Erythroblast (primary cell): ENCODE results near the gene PCED1B.

Source experiments
- GATA1 ChIP-seq: IDR thresholded peaks from 2 replicates; pipeline ENCODE4 v1.6.1; 2011; ENCODE audit warnings: low read depth, mild to moderate bottlenecking, control low read depth, low read length, moderate library complexity
- POLR2A ChIP-seq: IDR thresholded peaks from 2 replicates; pipeline ENCODE4 v1.6.1; 2011; ENCODE audit warnings: mild to moderate bottlenecking, low read length

DNA sequence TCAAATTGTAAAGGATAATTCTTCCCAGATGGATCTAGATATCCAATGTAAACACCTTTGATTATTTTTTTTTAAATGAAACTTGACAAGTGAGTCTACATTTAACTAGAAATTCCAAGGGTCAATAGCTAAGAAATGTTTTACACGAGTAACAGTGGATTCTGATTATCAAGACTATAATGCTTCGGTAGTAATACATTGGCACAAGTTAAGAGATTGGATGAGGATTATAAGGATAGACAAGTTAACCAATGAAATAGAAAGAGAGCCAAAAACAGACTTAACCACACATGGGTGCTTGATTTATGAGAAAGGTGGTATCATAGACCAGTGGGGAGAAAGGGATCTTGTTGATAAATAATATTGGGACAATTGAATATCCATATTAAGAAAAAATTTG, 40.3 kb upstream of the PCED1B start:
- TF ChIP-seq POLR2A (peak; percentile 8), GATA1 (no peak)
